Panc1 (cell line): ENCODE results near the gene SUFU. TPM values are rescaled to one million over a fixed set of nuclear protein-coding genes. Genes with fewer than 3 reads are reported as not detected.

Experiments
- ATAC-seq: fragments of 200-7000 bp; cut with Tn5 transposase; 2 replicates; pipeline ENCODE4 v1.9.1; 2020; ENCODE audit warnings: mild to moderate bottlenecking, moderate library complexity
- BruUV-seq: library from RNA; stranded (reverse); fragments of 400-500 nt; replicated peaks from 2 replicates; lab custom pipeline; 2021; lab: Mats Ljungman, UMichigan
- CTCF ChIA-PET: fragments of 300-600 bp; sonication (Branson Sonifier 250); formaldehyde crosslinking; loops from one replicate; lab custom pipeline; 2022; ENCODE audit warnings: antibody characterized with exemption; lab: Charles Lee
- POLR2A ChIA-PET: fragments of 300-600 bp; sonication (Branson Sonifier 250); formaldehyde crosslinking; loops from one replicate; lab custom pipeline; 2022; ENCODE audit warnings: antibody characterized with exemption; lab: Charles Lee
- DNase-seq: peaks from one replicate; pipeline ENCODE4 v3.0.0-alpha.2; 2010; ENCODE audit warnings: low read depth, low spot score
- H3K27ac ChIP-seq: 2 replicates; pipeline ENCODE4 v1.5.1; 2011; ENCODE audit warnings: mild to moderate bottlenecking, low read length, inconsistent platforms
- H3K27me3 ChIP-seq: fragments of 200-500 bp; sonication (Bioruptor generic); 2 replicates; pipeline ENCODE4 v1.6.0; 2014; ENCODE audit warnings: low read length, inconsistent platforms; ENCODE audit not compliant: control insufficient read depth, insufficient read depth
- H3K36me3 ChIP-seq: fragments of 200-500 bp; sonication (Bioruptor generic); 2 replicates; pipeline ENCODE4 v1.5.1; 2014; ENCODE audit warnings: inconsistent platforms, mild to moderate bottlenecking, low read length, moderate library complexity; ENCODE audit not compliant: control insufficient read depth, insufficient read depth
- H3K4me1 ChIP-seq: 2 replicates; pipeline ENCODE4 v1.5.1; 2011; ENCODE audit warnings: inconsistent platforms, mild to moderate bottlenecking, low read length, moderate library complexity; ENCODE audit not compliant: control insufficient read depth, insufficient read depth
- H3K4me3 ChIP-seq, 2 experiments: 2 replicates each; pipeline ENCODE4 v1.5.1; 2011 to 2012; ENCODE audit warnings: low read depth in 2 of 2, low read length in 2 of 2, mild to moderate bottlenecking in 2 of 2, inconsistent platforms in 1 of 2, moderate library complexity in 1 of 2
- H3K9me3 ChIP-seq: fragments of 200-500 bp; sonication (Bioruptor generic); 2 replicates; pipeline ENCODE4 v1.5.1; 2014; ENCODE audit warnings: low read depth, mild to moderate bottlenecking, inconsistent platforms, low read length, moderate library complexity; ENCODE audit not compliant: control insufficient read depth, insufficient read depth
- POLR2AphosphoS5 ChIP-seq: IDR thresholded peaks from 2 replicates; pipeline ENCODE4 v1.6.1; 2012; ENCODE audit warnings: mild to moderate bottlenecking, low read depth, low read length, moderate library complexity
- SIN3A ChIP-seq: IDR thresholded peaks from 2 replicates; pipeline ENCODE4 v1.6.1; 2012; ENCODE audit warnings: low read depth, mild to moderate bottlenecking, low read length, moderate library complexity, borderline replicate concordance; ENCODE audit not compliant: insufficient read depth
- TCF7L2 ChIP-seq: IDR thresholded peaks from 2 replicates; pipeline ENCODE4 v1.6.1; 2011; ENCODE audit warnings: mild to moderate bottlenecking, low read depth, low read length, inconsistent platforms
- in situ Hi-C: cut with HindIII; loops from 2 replicates; pipeline ENCODE4 v1.10.0; 2016; ENCODE audit warnings: low sequenced_read_pairs, low pct_unique_long_range_greater_than_20kb
- intact Hi-C: fragments of 100-400 bp; cut with micrococcal nuclease; formaldehyde crosslinking; loops from one replicate; pipeline ENCODE4 v1.10.0; 2022; ENCODE audit not compliant: unreplicated experiment
- total RNA-seq: library from RNA; stranded (reverse); gene quantifications from one replicate; pipeline ENCODE4 v1.2.1, GENCODE V29; 2021; ENCODE audit not compliant: unreplicated experiment
- TF ChIP-seq, protein P1 (sequence below), 2 experiments: IDR thresholded peaks; 2 replicates each; pipeline ENCODE4 v1.6.1; 2011 to 2012; ENCODE audit warnings: low read depth in 2 of 2, control low read depth in 1 of 2, low read length in 1 of 2, mild to moderate bottlenecking in 1 of 2, moderate library complexity in 1 of 2; ENCODE audit not compliant: insufficient read depth in 1 of 2
- TF ChIP-seq, protein P2 (sequence below): fragments of 450-650 bp; IDR thresholded peaks from 2 replicates; pipeline ENCODE4 v1.5.1; 2017; ENCODE audit warnings: mild to moderate bottlenecking

The SUFU gene
- total RNA-seq, 1 experiment from 2014 or later = 9.5 TPM

DNA sequence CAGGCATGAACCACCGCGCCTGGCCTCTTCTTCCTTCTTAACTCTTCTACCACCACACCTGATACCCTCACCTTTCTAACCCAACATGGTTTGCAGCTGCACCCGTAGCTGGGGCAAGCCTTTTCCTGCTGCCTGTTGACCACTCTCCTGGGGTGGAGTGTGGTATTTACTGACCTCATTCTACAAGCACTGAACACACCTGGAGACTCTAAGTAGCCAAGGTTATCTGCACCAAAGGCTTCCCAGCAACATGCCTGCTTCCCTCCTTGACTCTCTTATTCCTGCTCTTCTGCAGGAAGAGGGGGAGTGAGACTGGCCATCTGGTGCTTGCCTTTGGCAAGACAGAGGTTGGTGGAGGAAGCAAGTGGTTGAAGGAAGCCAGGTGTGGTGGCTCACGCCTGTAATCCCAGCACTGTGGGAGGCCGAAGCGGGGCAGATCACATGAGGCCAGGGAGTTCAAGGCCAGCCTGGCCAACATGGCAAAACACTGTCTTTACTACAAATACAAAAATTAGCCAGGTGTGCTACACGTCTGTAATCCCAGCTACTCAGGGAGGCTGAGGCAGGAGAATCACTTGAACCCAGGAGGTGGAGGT lies 11.3 kb upstream of the SUFU start:
- ChIA-PET POLR2A (no interaction called here), CTCF (no interaction called here)
- ATAC-seq (no peak), DNase-seq (no peak)
- H3K9me3 ChIP-seq = no peaks in the 10 kb centered on the region
- in situ Hi-C loops = no loop called here
- no peak overlapping the region for H3K4me3 ChIP-seq
- 0 out of 2 replicates have a peak, but pooled peaks cover 2% of the 10 kb centered on the region for H3K4me1 ChIP-seq
- no TSS peak for BruUV-seq
- H3K27me3 ChIP-seq = no peaks in the 10 kb centered on the region
- H3K36me3 ChIP-seq = peaks cover 14% of the 10 kb centered on the region; the same call in 1 of the 2 replicates
- TF ChIP-seq POLR2AphosphoS5 = no peak
- TF ChIP-seq TCF7L2 = no peak
- TF ChIP-seq SIN3A = no peak
- TF ChIP-seq, protein P1, sequence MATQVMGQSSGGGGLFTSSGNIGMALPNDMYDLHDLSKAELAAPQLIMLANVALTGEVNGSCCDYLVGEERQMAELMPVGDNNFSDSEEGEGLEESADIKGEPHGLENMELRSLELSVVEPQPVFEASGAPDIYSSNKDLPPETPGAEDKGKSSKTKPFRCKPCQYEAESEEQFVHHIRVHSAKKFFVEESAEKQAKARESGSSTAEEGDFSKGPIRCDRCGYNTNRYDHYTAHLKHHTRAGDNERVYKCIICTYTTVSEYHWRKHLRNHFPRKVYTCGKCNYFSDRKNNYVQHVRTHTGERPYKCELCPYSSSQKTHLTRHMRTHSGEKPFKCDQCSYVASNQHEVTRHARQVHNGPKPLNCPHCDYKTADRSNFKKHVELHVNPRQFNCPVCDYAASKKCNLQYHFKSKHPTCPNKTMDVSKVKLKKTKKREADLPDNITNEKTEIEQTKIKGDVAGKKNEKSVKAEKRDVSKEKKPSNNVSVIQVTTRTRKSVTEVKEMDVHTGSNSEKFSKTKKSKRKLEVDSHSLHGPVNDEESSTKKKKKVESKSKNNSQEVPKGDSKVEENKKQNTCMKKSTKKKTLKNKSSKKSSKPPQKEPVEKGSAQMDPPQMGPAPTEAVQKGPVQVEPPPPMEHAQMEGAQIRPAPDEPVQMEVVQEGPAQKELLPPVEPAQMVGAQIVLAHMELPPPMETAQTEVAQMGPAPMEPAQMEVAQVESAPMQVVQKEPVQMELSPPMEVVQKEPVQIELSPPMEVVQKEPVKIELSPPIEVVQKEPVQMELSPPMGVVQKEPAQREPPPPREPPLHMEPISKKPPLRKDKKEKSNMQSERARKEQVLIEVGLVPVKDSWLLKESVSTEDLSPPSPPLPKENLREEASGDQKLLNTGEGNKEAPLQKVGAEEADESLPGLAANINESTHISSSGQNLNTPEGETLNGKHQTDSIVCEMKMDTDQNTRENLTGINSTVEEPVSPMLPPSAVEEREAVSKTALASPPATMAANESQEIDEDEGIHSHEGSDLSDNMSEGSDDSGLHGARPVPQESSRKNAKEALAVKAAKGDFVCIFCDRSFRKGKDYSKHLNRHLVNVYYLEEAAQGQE (IDR thresholded peaks at IDR 0.05; ENCODE audit: insufficient read depth in 1 of 2, low read depth in 2 of 2, low read length in 1 of 2) = no peak
- TF ChIP-seq, protein P2, sequence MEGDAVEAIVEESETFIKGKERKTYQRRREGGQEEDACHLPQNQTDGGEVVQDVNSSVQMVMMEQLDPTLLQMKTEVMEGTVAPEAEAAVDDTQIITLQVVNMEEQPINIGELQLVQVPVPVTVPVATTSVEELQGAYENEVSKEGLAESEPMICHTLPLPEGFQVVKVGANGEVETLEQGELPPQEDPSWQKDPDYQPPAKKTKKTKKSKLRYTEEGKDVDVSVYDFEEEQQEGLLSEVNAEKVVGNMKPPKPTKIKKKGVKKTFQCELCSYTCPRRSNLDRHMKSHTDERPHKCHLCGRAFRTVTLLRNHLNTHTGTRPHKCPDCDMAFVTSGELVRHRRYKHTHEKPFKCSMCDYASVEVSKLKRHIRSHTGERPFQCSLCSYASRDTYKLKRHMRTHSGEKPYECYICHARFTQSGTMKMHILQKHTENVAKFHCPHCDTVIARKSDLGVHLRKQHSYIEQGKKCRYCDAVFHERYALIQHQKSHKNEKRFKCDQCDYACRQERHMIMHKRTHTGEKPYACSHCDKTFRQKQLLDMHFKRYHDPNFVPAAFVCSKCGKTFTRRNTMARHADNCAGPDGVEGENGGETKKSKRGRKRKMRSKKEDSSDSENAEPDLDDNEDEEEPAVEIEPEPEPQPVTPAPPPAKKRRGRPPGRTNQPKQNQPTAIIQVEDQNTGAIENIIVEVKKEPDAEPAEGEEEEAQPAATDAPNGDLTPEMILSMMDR = no peak
- intact Hi-C loops = no loop called here
- H3K27ac ChIP-seq = no peak overlapping the region

DNA sequence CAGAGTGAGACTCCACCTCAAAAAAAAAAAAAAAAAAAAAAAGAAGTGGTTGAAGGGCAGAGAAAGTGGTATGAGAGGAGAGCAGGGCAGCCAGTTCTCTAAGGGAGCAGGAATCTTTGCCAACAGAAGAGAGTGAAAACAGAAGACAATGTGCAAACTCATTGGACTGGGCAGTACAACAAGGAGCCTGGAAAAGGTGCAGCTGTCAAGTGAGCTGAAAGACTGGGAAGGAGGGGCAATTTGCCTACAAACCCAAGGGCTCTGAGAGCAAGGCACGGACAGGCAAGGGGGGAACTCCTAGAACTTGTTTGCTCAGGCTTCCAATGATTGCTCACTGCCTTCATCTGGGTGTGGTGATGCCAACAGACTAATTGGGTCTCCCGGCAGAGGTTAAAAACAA lies 10.8 kb upstream of the SUFU start:
- intact Hi-C loops = no loop called here
- H3K36me3 ChIP-seq = peaks cover 12% of the 10 kb centered on the region; the same call in 1 of the 2 replicates
- ChIA-PET CTCF (no interaction called here), POLR2A (no interaction called here)
- ATAC-seq = no peak
- H3K4me3 ChIP-seq = no peak overlapping the region
- H3K27ac ChIP-seq = no peak overlapping the region
- no peaks in the 10 kb centered on the region for H3K9me3 ChIP-seq
- in situ Hi-C loops = no loop called here
- TF ChIP-seq POLR2AphosphoS5 = no peak
- TF ChIP-seq TCF7L2 = no peak
- TF ChIP-seq, protein P2 = no peak
- no peak for TF ChIP-seq SIN3A
- TF ChIP-seq, protein P1 (IDR thresholded peaks at IDR 0.05; ENCODE audit: insufficient read depth in 1 of 2, low read depth in 2 of 2, low read length in 1 of 2) = no peak
- no peak for DNase-seq
- BruUV-seq = no TSS peak
- H3K27me3 ChIP-seq = no peaks in the 10 kb centered on the region
- H3K4me1 ChIP-seq = 0 out of 2 replicates have a peak, but pooled peaks cover 2% of the 10 kb centered on the region
